IMR-90 (cell line): ENCODE data around the gene TWSG1. TPM values are rescaled to one million over a fixed set of nuclear protein-coding genes. Genes with fewer than 3 reads are reported as not detected.

ENCODE experiments used
- ATAC-seq: fragments of 200-7000 bp; cut with Tn5 transposase; 2 replicates; pipeline ENCODE4 v1.9.1; 2020; ENCODE audit warnings: low read depth, mild to moderate bottlenecking, moderate library complexity
- BruUV-seq: library from RNA; stranded (reverse); fragments of 400-500 nt; replicated peaks from 2 replicates; lab custom pipeline; 2021; lab: Mats Ljungman, UMichigan
- CTCF ChIA-PET: fragments of 300-600 bp; formaldehyde crosslinking; extraction: SDS; loops from one replicate; lab custom pipeline; 2021; ENCODE audit warnings: antibody characterized with exemption; lab: Yijun Ruan, JAX
- POLR2A ChIA-PET: fragments of 300-600 bp; sonication (Branson Sonifier 250); formaldehyde crosslinking; loops from one replicate; lab custom pipeline; 2022; ENCODE audit warnings: antibody characterized with exemption; ENCODE audit not compliant: unreplicated experiment; lab: Charles Lee
- DNase-seq: peaks from one replicate; pipeline ENCODE4 v3.0.0; 2013
- H2AFZ ChIP-seq: replicated peaks from 2 replicates; pipeline ENCODE3; 2013; ENCODE audit warnings: low read length, mild to moderate bottlenecking; ENCODE audit not compliant: poor library complexity
- H2AK5ac ChIP-seq: 2 replicates; pipeline ENCODE4 v1.6.1; 2013; ENCODE audit warnings: low read depth, low read length, inconsistent platforms
- H2AK9ac ChIP-seq: replicated peaks from 2 replicates; pipeline ENCODE3; 2013; ENCODE audit warnings: mild to moderate bottlenecking, low read depth, low read length, moderate library complexity; ENCODE audit not compliant: poor library complexity
- H2BK120ac ChIP-seq: 2 replicates; pipeline ENCODE4 v1.6.1; 2013; ENCODE audit warnings: low read depth, low read length, inconsistent platforms
- H2BK15ac ChIP-seq: 3 replicates; pipeline ENCODE4 v1.6.1; 2013; ENCODE audit warnings: low read depth, low read length, inconsistent platforms
- H2BK20ac ChIP-seq: 2 replicates; pipeline ENCODE4 v1.6.1; 2013; ENCODE audit warnings: low read depth, mild to moderate bottlenecking, inconsistent platforms, low read length, moderate library complexity
- H2BK5ac ChIP-seq: 2 replicates; pipeline ENCODE4 v1.6.1; 2013; ENCODE audit warnings: mild to moderate bottlenecking, low read depth, low read length, inconsistent platforms; ENCODE audit not compliant: poor library complexity, severe bottlenecking
- H3K14ac ChIP-seq: replicated peaks from 2 replicates; pipeline ENCODE4 v1.6.1; 2013; ENCODE audit warnings: low read depth, low read length, inconsistent platforms
- H3K18ac ChIP-seq: 2 replicates; pipeline ENCODE4 v1.6.1; 2013; ENCODE audit warnings: low read depth, low read length, control low read depth
- H3K23ac ChIP-seq: 2 replicates; pipeline ENCODE4 v1.6.1; 2013; ENCODE audit warnings: low read depth, low read length, inconsistent platforms
- H3K27ac ChIP-seq: 2 replicates; pipeline ENCODE4 v1.5.1; 2013; ENCODE audit warnings: mild to moderate bottlenecking, control low read depth, low read length; ENCODE audit not compliant: insufficient read depth
- H3K27me3 ChIP-seq: 2 replicates; pipeline ENCODE4 v1.6.1; 2013; ENCODE audit warnings: low read length; ENCODE audit not compliant: control insufficient read depth, insufficient read depth
- H3K36me3 ChIP-seq: 2 replicates; pipeline ENCODE4 v1.6.1; 2013; ENCODE audit warnings: low read length, mixed read lengths; ENCODE audit not compliant: control insufficient read depth, insufficient read depth
- H3K4ac ChIP-seq: 2 replicates; pipeline ENCODE4 v1.6.1; 2013; ENCODE audit warnings: low read depth, low read length, inconsistent platforms
- H3K4me1 ChIP-seq: 2 replicates; pipeline ENCODE4 v1.6.1; 2013; ENCODE audit warnings: low read length, mixed read lengths; ENCODE audit not compliant: control insufficient read depth, insufficient read depth
- H3K4me2 ChIP-seq: 2 replicates; pipeline ENCODE4 v1.6.1; 2013; ENCODE audit warnings: low read depth, mild to moderate bottlenecking, control low read depth, low read length, moderate library complexity
- H3K4me3 ChIP-seq: 2 replicates; pipeline ENCODE4 v1.5.1; 2013; ENCODE audit warnings: low read depth, mild to moderate bottlenecking, control low read depth, low read length, moderate library complexity; ENCODE audit not compliant: insufficient read depth
- H3K56ac ChIP-seq: 2 replicates; pipeline ENCODE4 v1.6.1; 2013; ENCODE audit warnings: low read length, inconsistent platforms; ENCODE audit not compliant: insufficient read depth; ENCODE audit errors: extremely low read depth
- H3K79me1 ChIP-seq, 2 experiments: 2 replicates each; pipeline ENCODE4 v1.6.1; 2013; ENCODE audit warnings: low read length in 2 of 2, inconsistent platforms in 1 of 2, low read depth in 1 of 2
- H3K9ac ChIP-seq: 2 replicates; pipeline ENCODE4 v1.6.1; 2013; ENCODE audit warnings: low read depth, low read length, control low read depth
- H3K9me1 ChIP-seq: 2 replicates; pipeline ENCODE4 v1.6.1; 2013; ENCODE audit warnings: low read length, inconsistent platforms; ENCODE audit not compliant: insufficient read depth
- H3K9me3 ChIP-seq: 2 replicates; pipeline ENCODE4 v1.6.1; 2013; ENCODE audit warnings: low read length; ENCODE audit not compliant: control insufficient read depth, insufficient read depth
- H4K20me1 ChIP-seq: 2 replicates; pipeline ENCODE4 v1.6.1; 2013; ENCODE audit warnings: low read length, inconsistent platforms; ENCODE audit not compliant: insufficient read depth
- H4K5ac ChIP-seq: 2 replicates; pipeline ENCODE4 v1.6.1; 2013; ENCODE audit warnings: mild to moderate bottlenecking, low read depth, low read length, control low read depth
- H4K8ac ChIP-seq, 2 experiments: 2 replicates each; pipeline ENCODE4 v1.6.1; 2013; ENCODE audit warnings: low read depth in 2 of 2, low read length in 2 of 2, control low read depth in 1 of 2, inconsistent platforms in 1 of 2
- H4K91ac ChIP-seq: 2 replicates; pipeline ENCODE4 v1.6.1; 2013; ENCODE audit warnings: low read depth, low read length, inconsistent platforms; ENCODE audit not compliant: insufficient read depth
- BHLHE40 ChIP-seq: fragments of 150-350 bp; IDR thresholded peaks from 2 replicates; pipeline ENCODE4 v1.6.1; 2016; ENCODE audit warnings: mild to moderate bottlenecking, low read depth, low read length
- CEBPB ChIP-seq: IDR thresholded peaks from 2 replicates; pipeline ENCODE4 v1.6.1; 2012; ENCODE audit warnings: low read depth, low read length, improper control_type of control experiment
- CHD1 ChIP-seq: IDR thresholded peaks from 2 replicates; pipeline ENCODE4 v1.6.1; 2012; ENCODE audit warnings: low read depth, low read length, improper control_type of control experiment
- CTCF ChIP-seq: conservative IDR thresholded peaks from 2 replicates; pipeline ENCODE4 v1.5.1; 2012; ENCODE audit warnings: mild to moderate bottlenecking, low read depth, low read length, improper control_type of control experiment
- MAFK ChIP-seq: IDR thresholded peaks from 2 replicates; pipeline ENCODE4 v1.6.1; 2012; ENCODE audit warnings: low read depth, low read length, improper control_type of control experiment
- MAZ ChIP-seq: IDR thresholded peaks from 2 replicates; pipeline ENCODE4 v1.6.1; 2012; ENCODE audit warnings: low read depth, mild to moderate bottlenecking, low read length, improper control_type of control experiment, moderate library complexity, borderline replicate concordance
- MXI1 ChIP-seq: IDR thresholded peaks from 2 replicates; pipeline ENCODE4 v1.6.1; 2012; ENCODE audit warnings: low read depth, mild to moderate bottlenecking, low read length, moderate library complexity, borderline replicate concordance
- NFE2L2 ChIP-seq: fragments of 150-350 bp; IDR thresholded peaks from 2 replicates; pipeline ENCODE4 v1.6.1; 2016; ENCODE audit warnings: low read depth, mild to moderate bottlenecking, low read length
- POLR2A ChIP-seq: IDR thresholded peaks from 2 replicates; pipeline ENCODE4 v1.6.1; 2012; ENCODE audit warnings: mild to moderate bottlenecking, low read depth, low read length
- RAD21 ChIP-seq: IDR thresholded peaks from 2 replicates; pipeline ENCODE4 v1.6.1; 2012; ENCODE audit warnings: low read length, improper control_type of control experiment
- RCOR1 ChIP-seq: IDR thresholded peaks from 2 replicates; pipeline ENCODE4 v1.6.1; 2012; ENCODE audit warnings: mild to moderate bottlenecking, low read length, improper control_type of control experiment; ENCODE audit not compliant: insufficient replicate concordance
- RFX5 ChIP-seq: IDR thresholded peaks from 2 replicates; pipeline ENCODE4 v1.8.0; 2012; ENCODE audit warnings: low read depth, mild to moderate bottlenecking, low read length, moderate library complexity
- SMC3 ChIP-seq: fragments of 150-350 bp; IDR thresholded peaks from 2 replicates; pipeline ENCODE4 v1.6.1; 2016; ENCODE audit warnings: low read depth, mild to moderate bottlenecking, antibody characterized with exemption, low read length, moderate library complexity
- USF2 ChIP-seq: fragments of 150-350 bp; IDR thresholded peaks from 2 replicates; pipeline ENCODE4 v1.6.1; 2017; ENCODE audit warnings: mild to moderate bottlenecking, antibody characterized with exemption, low read length, low read depth
- WGBS, 2 experiments: methylation state at CpG; one replicate each; pipeline versions ENCODE4 v1.1.5 to v1.1.7; 2013; ENCODE audit warnings: missing lambda C conversion rate in 2 of 2; ENCODE audit not compliant: insufficient read length in 1 of 2; ENCODE audit errors: extremely low coverage in 2 of 2; 5-methylcytosine and 5-hydroxymethylcytosine counted together
- dilution Hi-C: fragments of 300-500 bp; cut with HindIII; formaldehyde crosslinking; loops from one replicate; pipeline ENCODE4 v1.14.3; 2018; ENCODE audit warnings: low sequenced_read_pairs; ENCODE audit not compliant: unreplicated experiment
- in situ Hi-C: fragments of 300-500 bp; cut with MboI; formaldehyde crosslinking; loops from 3 replicates; pipeline ENCODE4 v1.14.3; 2019; ENCODE audit warnings: low sequenced_read_pairs, inconsistent platforms, mixed read lengths
- intact Hi-C: fragments of 100-400 bp; cut with micrococcal nuclease; formaldehyde crosslinking; loops from 2 replicates; pipeline ENCODE4 v1.10.0; 2022
- polyA plus RNA-seq, 3 experiments: library from polyadenylated mRNA; depleted of rRNA; stranded (reverse); fragments of >200 nt; gene quantifications; 2 replicates each; pipeline ENCODE4 v1.2.3, GENCODE V29; 2012; ENCODE audit warnings: low replicate concordance in 1 of 3
- total RNA-seq: library from RNA; depleted of rRNA; stranded (reverse); fragments of >200 nt; gene quantifications from 2 replicates; pipeline ENCODE4 v1.2.3, GENCODE V29; 2012

The TWSG1 gene
- total and polyA plus RNA-seq, 2 of the 4 experiments (the other 2 are of a cell fraction) = 80.4 to 115 TPM

GRCh38 chr18:9296233-9297006, 38.2 kb upstream of the TWSG1 start (continued):
- TF ChIP-seq MAZ = no peak

- Histone ChIP-seq H4K20me1 (no peaks in the 10 kb centered on the region), H3K27ac (no peak overlapping the region), H3K9me1 (0 out of 2 replicates have a peak, but pooled peaks cover 2% of the 10 kb centered on the region), H2BK15ac (no peak overlapping the region), H3K9me3 (peaks cover 12% of the 10 kb centered on the region), H3K4me3 (no peak overlapping the region), H3K18ac (no peak overlapping the region), H2BK120ac (no peak overlapping the region), H3K14ac (no peak overlapping the region), H4K91ac (no peak overlapping the region), H2AK9ac (no peak overlapping the region), H4K8ac (no peak overlapping the region), H3K56ac (no peak overlapping the region), H3K4me1 (no peaks in the 10 kb centered on the region), H2BK5ac (no peak overlapping the region), H3K79me1 (no peaks in the 10 kb centered on the region), H4K5ac (no peak overlapping the region), H3K9ac (no peak overlapping the region), H3K4me2 (no peak overlapping the region), H3K36me3 (no peaks in the 10 kb centered on the region), H3K4ac (no peak overlapping the region), H2BK20ac (no peak overlapping the region), H3K27me3 (no peaks in the 10 kb centered on the region), H3K23ac (no peak overlapping the region), H2AK5ac (no peak overlapping the region), H2AFZ (no peak overlapping the region)
- ATAC-seq (no peak), DNase-seq (no peak)
- WGBS, 2 experiments = 100% methylated on average over 5 of the region's 24 CpGs; no CpG with 5 or more reads in 1 of the 2 experiments
- POLR2A ChIA-PET = no interaction called here
- dilution Hi-C loops (no loop called here), intact Hi-C loops (no loop called here), in situ Hi-C loops (no loop called here)
- CTCF ChIA-PET = no interaction called here
- BruUV-seq = no TSS peak
- TF ChIP-seq MXI1 (no peak), RFX5 (no peak), CTCF (no peak), BHLHE40 (no peak), RAD21 (no peak), SMC3 (no peak), CHD1 (no peak), MAFK (no peak), CEBPB (no peak), POLR2A (no peak), USF2 (no peak), RCOR1 (no peak), NFE2L2 (no peak)
These were observed 37.6 kb upstream of the TWSG1 start for GRCh38 chr18:9297007-9297393.
